ENCODE measurements around the gene ADK. TPM values are rescaled to one million over a fixed set of nuclear protein-coding genes. Genes with fewer than 3 reads are reported as not detected.

The ADK gene
- total and polyA plus RNA-seq, 2 donors (not counting 3 experiments of a cell fraction or from before 2014, with no cell fraction given): 11.7 to 46.5 TPM

- intact Hi-C loops (cut with micrococcal nuclease) (no loop called here), dilution Hi-C loops (cut with MboI; ENCODE audit: extremely low pct_ligation_motif_present, low sequenced_read_pairs) (no loop called here)
- H4K20me1 ChIP-seq (replicated peaks; ENCODE audit: control insufficient read depth, extremely low read depth, insufficient read depth, low read length): no peaks in the 10 kb centered on the region
- no peak overlapping the region for H3K27ac ChIP-seq (ENCODE audit: insufficient read depth, low read depth, low read length)
- no peaks in the 10 kb centered on the region for H3K36me3 ChIP-seq (ENCODE audit: control insufficient read depth in 2 of 2, extremely low read depth in 1 of 2, insufficient read depth in 2 of 2, low read length in 2 of 2)
- no peak for TF ChIP-seq JUN (IDR thresholded peaks at IDR 0.05; ENCODE audit: borderline replicate concordance, insufficient read depth, insufficient read length, low read depth)
- no peak for TF ChIP-seq POLR2AphosphoS5 (IDR thresholded peaks at IDR 0.05; ENCODE audit: insufficient read depth, low read depth, low read length)
- TF ChIP-seq GATA2 (IDR thresholded peaks at IDR 0.05; ENCODE audit: insufficient read depth, insufficient read length, low read depth, low read length): no peak
- TF ChIP-seq, protein P1, sequence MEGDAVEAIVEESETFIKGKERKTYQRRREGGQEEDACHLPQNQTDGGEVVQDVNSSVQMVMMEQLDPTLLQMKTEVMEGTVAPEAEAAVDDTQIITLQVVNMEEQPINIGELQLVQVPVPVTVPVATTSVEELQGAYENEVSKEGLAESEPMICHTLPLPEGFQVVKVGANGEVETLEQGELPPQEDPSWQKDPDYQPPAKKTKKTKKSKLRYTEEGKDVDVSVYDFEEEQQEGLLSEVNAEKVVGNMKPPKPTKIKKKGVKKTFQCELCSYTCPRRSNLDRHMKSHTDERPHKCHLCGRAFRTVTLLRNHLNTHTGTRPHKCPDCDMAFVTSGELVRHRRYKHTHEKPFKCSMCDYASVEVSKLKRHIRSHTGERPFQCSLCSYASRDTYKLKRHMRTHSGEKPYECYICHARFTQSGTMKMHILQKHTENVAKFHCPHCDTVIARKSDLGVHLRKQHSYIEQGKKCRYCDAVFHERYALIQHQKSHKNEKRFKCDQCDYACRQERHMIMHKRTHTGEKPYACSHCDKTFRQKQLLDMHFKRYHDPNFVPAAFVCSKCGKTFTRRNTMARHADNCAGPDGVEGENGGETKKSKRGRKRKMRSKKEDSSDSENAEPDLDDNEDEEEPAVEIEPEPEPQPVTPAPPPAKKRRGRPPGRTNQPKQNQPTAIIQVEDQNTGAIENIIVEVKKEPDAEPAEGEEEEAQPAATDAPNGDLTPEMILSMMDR (IDR thresholded peaks at IDR 0.05; ENCODE audit: extremely low read depth in 1 of 2, insufficient read depth in 1 of 2, low read depth in 1 of 2, low read length in 2 of 2): no peak
- TF ChIP-seq MYC (IDR thresholded peaks at IDR 0.05; ENCODE audit: low read depth, low read length): no peak
- no peak for TF ChIP-seq EZH2 (IDR thresholded peaks at IDR 0.05; ENCODE audit: borderline replicate concordance, low read depth, low read length, severe bottlenecking)
- TF ChIP-seq POLR2A (IDR thresholded peaks at IDR 0.05; ENCODE audit: low read depth, low read length): no peak
- no peak for TF ChIP-seq MAX (IDR thresholded peaks at IDR 0.05; ENCODE audit: insufficient read depth, insufficient read length)
- no peak for TF ChIP-seq FOS (IDR thresholded peaks at IDR 0.05; ENCODE audit: borderline replicate concordance, insufficient read depth, low read length)
- ChIA-PET CTCF (interaction anchor here (0.7 to 1.6 kb wide), 2 partner anchors 19 to 536 kb away, joined by 3 to 5 read pairs; no protein-coding TSS in a partner anchor), POLR2A (no interaction called here)
- H3K9me3 ChIP-seq (replicated peaks; ENCODE audit: control insufficient read depth, insufficient read depth, low read length): no peaks in the 10 kb centered on the region
- H3K79me2 ChIP-seq (ENCODE audit: control insufficient read depth, insufficient read depth, low read length): no peaks in the 10 kb centered on the region
- BruUV-seq (replicated peaks): no TSS peak
- H2AFZ ChIP-seq (ENCODE audit: low read depth, low read length): no peak overlapping the region
- H3K9ac ChIP-seq (replicated peaks; ENCODE audit: extremely low read depth, insufficient read depth, low read length): no peak overlapping the region
- DNase-seq (ENCODE audit: low read depth, low spot score): no peak
- FAIRE-seq: no peak
- no peaks in the 10 kb centered on the region for H3K9me1 ChIP-seq (replicated peaks; ENCODE audit: control insufficient read depth, extremely low read depth, insufficient read depth, low read length)
- no peak overlapping the region for H3K4me3 ChIP-seq (replicated peaks in 1 of 3; ENCODE audit: insufficient read depth in 1 of 3, low read depth in 1 of 3, low read length in 3 of 3)
- no peaks in the 10 kb centered on the region for H3K27me3 ChIP-seq (ENCODE audit: control insufficient read depth in 2 of 2, insufficient read depth in 2 of 2, low read length in 2 of 2)
- H3K4me2 ChIP-seq (ENCODE audit: insufficient read depth, low read length): no peak overlapping the region
- H3K4me1 ChIP-seq (ENCODE audit: control insufficient read depth, extremely low read depth, insufficient read depth, low read length): no peaks in the 10 kb centered on the region
Observed at GRCh38 chr10:74642901-74643595, 492.0 kb downstream of the ADK start.

Measured in endothelial cell of umbilical vein (primary cell).